D721Med (cell line): ENCODE data around the gene STUB1.
"Not testable (repeated sequence)": the region's sequence is repeated elsewhere in the genome, so short reads cannot be mapped to it uniquely, and the experiment has no call there.

Experiments used
- DNase-seq: peaks from one replicate; pipeline ENCODE4 v3.0.0; 2011; ENCODE audit warnings: low spot score; ENCODE audit not compliant: insufficient read length
- FAIRE-seq: peaks from 2 replicates; lab custom pipeline; 2011; peaks lifted over from hg19 to GRCh38; lab: Jason Lieb, UNC
- TF ChIP-seq, protein P1 (sequence below): IDR thresholded peaks from 2 replicates; pipeline ENCODE4 v1.5.1; 2012; ENCODE audit warnings: mild to moderate bottlenecking, control low read depth; ENCODE audit not compliant: insufficient read depth; ENCODE audit errors: missing control alignments

STUB1 gene

GRCh38 chr16:712740-713250 lies 32.6 kb downstream of the STUB1 start:
- not testable (repeated sequence) for FAIRE-seq, DNase-seq
- TF ChIP-seq, protein P1, sequence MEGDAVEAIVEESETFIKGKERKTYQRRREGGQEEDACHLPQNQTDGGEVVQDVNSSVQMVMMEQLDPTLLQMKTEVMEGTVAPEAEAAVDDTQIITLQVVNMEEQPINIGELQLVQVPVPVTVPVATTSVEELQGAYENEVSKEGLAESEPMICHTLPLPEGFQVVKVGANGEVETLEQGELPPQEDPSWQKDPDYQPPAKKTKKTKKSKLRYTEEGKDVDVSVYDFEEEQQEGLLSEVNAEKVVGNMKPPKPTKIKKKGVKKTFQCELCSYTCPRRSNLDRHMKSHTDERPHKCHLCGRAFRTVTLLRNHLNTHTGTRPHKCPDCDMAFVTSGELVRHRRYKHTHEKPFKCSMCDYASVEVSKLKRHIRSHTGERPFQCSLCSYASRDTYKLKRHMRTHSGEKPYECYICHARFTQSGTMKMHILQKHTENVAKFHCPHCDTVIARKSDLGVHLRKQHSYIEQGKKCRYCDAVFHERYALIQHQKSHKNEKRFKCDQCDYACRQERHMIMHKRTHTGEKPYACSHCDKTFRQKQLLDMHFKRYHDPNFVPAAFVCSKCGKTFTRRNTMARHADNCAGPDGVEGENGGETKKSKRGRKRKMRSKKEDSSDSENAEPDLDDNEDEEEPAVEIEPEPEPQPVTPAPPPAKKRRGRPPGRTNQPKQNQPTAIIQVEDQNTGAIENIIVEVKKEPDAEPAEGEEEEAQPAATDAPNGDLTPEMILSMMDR: peak; percentile 50

- DNase-seq (no peak), FAIRE-seq (no peak)
- TF ChIP-seq, protein P1: no peak
Measured at GRCh38 chr16:714079-714478, 33.9 kb downstream of the STUB1 start.

DNA sequence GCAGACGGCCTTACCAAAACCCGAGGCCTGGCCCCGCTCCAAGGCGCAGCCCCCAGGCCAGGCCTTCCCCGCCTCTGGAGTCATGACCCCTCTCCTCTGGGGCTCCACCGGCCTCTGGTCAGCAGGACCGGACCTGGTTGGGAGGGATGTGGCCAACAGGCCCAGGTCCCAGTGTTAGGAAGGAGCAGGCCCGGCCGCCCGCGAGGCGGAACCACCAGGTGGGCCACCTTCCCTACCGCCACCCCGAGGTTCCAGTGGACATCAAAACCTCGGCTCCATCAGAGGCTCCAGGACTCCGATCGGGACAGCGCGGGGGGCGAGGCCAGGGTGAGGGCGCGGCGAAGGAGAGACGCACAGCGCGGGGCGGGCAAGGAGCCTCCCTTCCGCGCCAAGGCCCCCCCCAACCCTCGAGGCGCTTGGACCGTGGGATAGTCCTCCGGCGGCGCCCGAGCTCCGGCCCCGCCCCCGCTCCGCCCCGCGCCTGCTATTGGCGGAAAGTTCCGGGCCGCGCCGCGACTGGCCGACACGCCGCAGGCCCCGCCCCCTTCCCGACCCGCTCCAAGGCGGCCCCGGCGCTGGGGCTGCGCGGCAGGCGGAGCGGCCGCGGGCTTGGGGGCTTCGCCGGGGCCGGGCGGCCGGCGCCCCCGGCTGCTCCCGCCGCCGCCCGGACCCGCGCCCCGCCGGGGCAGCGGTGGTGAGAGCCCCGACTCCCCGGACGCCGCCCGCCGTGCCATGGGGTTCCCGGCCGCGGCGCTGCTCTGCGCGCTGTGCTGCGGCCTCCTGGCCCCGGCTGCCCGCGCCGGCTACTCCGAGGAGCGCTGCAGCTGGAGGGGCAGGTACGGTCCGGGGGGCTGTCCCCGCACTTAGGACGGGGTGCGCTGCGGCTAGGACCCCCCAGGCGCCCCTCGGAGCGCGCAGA lies 34.6 kb downstream of the STUB1 start, which contains the start of gene METRN:
METRN (plus strand) TSS at position 561 of the 919 bp plus-strand sequence; CDS start at position 733, 172 bp downstream.
- DNase-seq (peak; percentile 95), FAIRE-seq (no peak)
- TF ChIP-seq, protein P1: no peak

- FAIRE-seq (no peak), DNase-seq (no peak)
- TF ChIP-seq, protein P1: peak; percentile 16
Measured at GRCh38 chr16:715477-716199, 35.4 kb downstream of the STUB1 start.

DNA sequence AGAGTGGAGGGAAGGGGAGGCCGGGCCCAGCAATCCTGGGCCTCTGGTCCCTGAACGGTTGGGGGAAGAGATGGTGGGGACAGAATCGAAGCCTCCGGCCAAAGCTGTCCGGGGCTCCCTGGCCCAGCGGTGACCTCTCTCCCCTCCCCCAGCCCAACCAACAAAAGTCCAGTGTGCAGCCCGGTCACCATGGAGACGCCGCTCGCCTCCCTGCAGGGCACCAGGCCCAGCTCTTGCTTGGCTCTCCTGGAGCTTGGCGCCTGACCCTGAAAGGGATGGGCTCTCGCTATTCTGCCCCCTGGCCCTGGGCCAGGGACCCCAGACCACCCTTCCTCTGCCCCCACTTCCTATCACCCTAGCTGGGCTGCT lies 36.0 kb downstream of the STUB1 start:
- TF ChIP-seq, protein P1: no peak
- no peak for DNase-seq
- no peak for FAIRE-seq

DNA sequence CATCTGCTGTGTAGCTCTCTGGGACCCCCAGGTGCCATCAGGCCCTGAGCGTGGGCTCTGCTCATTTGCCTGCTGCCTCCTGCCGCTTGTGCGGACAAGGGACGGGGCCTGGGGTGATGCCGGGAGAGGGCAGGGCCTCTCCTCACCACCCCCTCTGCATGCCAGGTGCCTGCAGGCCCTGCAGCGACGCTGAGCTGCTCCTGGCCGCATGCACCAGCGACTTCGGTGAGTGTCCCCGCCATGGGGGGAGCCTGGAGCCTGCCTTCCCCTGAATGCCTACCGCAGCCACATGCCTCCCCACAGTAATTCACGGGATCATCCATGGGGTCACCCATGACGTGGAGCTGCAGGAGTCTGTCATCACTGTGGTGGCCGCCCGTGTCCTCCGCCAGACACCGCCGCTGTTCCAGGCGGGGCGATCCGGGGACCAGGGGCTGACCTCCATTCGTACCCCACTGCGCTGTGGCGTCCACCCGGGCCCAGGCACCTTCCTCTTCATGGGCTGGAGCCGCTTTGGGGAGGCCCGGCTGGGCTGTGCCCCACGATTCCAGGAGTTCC lies 36.6 kb downstream of the STUB1 start:
- TF ChIP-seq, protein P1: no peak
- DNase-seq (no peak), FAIRE-seq (no peak)
